ENCODE measurements around the gene DNAJC11.

DNA sequence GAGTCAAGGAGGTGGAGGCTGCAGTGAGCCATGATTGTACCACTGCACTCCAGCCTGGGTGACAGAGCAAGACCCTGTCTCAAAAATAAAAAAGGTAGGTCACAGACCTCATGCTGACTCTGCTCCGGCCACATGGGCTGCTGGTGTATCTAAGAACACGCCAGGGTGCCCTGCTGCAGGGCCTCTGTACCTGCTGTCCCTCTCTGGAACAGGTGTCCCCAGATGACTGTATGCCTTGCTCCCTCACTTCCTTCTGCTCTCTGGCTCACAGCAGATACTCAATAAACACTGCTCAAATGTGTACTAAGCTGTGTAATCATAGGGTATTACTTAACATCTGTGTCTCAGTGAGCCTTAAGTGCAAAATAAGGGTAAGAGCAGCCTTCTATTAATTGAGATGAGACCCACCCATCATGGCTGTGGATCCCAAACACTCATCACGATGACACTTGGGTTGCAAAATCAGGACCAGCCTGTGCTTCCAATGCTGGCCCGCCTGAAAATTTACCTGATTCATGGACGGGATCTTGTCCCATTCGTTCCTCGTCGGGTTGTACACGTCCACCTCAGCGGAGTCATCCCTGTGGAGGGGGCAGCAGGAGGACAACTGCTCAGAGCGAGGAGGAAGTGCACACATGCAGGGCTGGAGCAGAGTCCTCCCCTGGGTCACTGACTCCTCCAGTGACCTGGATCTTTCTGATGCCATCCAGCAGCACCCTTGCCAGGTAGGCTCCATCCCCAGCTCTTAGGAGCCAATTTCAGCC lies 106.5 kb downstream of the DNAJC11 start:
- TF ChIP-seq, protein P1, sequence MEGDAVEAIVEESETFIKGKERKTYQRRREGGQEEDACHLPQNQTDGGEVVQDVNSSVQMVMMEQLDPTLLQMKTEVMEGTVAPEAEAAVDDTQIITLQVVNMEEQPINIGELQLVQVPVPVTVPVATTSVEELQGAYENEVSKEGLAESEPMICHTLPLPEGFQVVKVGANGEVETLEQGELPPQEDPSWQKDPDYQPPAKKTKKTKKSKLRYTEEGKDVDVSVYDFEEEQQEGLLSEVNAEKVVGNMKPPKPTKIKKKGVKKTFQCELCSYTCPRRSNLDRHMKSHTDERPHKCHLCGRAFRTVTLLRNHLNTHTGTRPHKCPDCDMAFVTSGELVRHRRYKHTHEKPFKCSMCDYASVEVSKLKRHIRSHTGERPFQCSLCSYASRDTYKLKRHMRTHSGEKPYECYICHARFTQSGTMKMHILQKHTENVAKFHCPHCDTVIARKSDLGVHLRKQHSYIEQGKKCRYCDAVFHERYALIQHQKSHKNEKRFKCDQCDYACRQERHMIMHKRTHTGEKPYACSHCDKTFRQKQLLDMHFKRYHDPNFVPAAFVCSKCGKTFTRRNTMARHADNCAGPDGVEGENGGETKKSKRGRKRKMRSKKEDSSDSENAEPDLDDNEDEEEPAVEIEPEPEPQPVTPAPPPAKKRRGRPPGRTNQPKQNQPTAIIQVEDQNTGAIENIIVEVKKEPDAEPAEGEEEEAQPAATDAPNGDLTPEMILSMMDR (IDR thresholded peaks at IDR 0.05; ENCODE audit: poor library complexity): no peak
- no peak for TF ChIP-seq EZH2 (IDR thresholded peaks at IDR 0.05; ENCODE audit: borderline replicate concordance)
- TF ChIP-seq EZH2phosphoT487 (IDR thresholded peaks at IDR 0.05; ENCODE audit: low read depth, severe bottlenecking, unreplicated experiment): no peak

Data from hepatocyte (in vitro differentiated cells).